ENCODE data around the gene EFCAB8.
"Not testable (repeated sequence)": the region's sequence is repeated elsewhere in the genome, so short reads cannot be mapped to it uniquely, and the experiment has no call there.

The EFCAB8 gene

GRCh38 chr20:32972181-32973076 lies 113.7 kb downstream of the EFCAB8 start:
- H3K4me3 ChIP-seq (ENCODE audit: low read depth, low read length): no peak overlapping the region
- no peak for DNase-seq (ENCODE audit: low read depth)
- in situ Hi-C loops (cut with HindIII; ENCODE audit: low sequenced_read_pairs): no loop called here
- no peak for TF ChIP-seq CTCF (IDR thresholded peaks at IDR 0.05; ENCODE audit: low read depth, low read length, missing control alignments)

GRCh38 chr20:32973077-32973717 lies 114.5 kb downstream of the EFCAB8 start:
- H3K4me3 ChIP-seq (ENCODE audit: low read depth, low read length): no peak overlapping the region
- in situ Hi-C loops (cut with HindIII; ENCODE audit: low sequenced_read_pairs): no loop called here
- no peak for TF ChIP-seq CTCF (IDR thresholded peaks at IDR 0.05; ENCODE audit: low read depth, low read length, missing control alignments)

GRCh38 chr20:32974204-32975064 lies 115.7 kb downstream of the EFCAB8 start:
- DNase-seq (ENCODE audit: low read depth); in situ Hi-C loops (cut with HindIII; ENCODE audit: low sequenced_read_pairs); H3K4me3 ChIP-seq (ENCODE audit: low read depth, low read length): not testable (repeated sequence)

More at GRCh38 chr20:32973077-32973717, 114.5 kb downstream of the EFCAB8 start:
- no peak for DNase-seq (ENCODE audit: low read depth)

GRCh38 chr20:32975121-32975520 lies 116.4 kb downstream of the EFCAB8 start:
- H3K4me3 ChIP-seq (ENCODE audit: low read depth, low read length); DNase-seq (ENCODE audit: low read depth); in situ Hi-C loops (cut with HindIII; ENCODE audit: low sequenced_read_pairs): not testable (repeated sequence)

GRCh38 chr20:32975698-32976674 lies 117.3 kb downstream of the EFCAB8 start:
- in situ Hi-C loops (cut with HindIII; ENCODE audit: low sequenced_read_pairs): no loop called here
- H3K4me3 ChIP-seq (ENCODE audit: low read depth, low read length): no peak overlapping the region
- DNase-seq (ENCODE audit: low read depth): no peak
- TF ChIP-seq CTCF (IDR thresholded peaks at IDR 0.05; ENCODE audit: low read depth, low read length, missing control alignments): no peak

- H3K4me3 ChIP-seq (ENCODE audit: low read depth, low read length): no peak overlapping the region
- in situ Hi-C loops (cut with HindIII; ENCODE audit: low sequenced_read_pairs): no loop called here
- TF ChIP-seq CTCF (IDR thresholded peaks at IDR 0.05; ENCODE audit: low read depth, low read length, missing control alignments): no peak
- DNase-seq (ENCODE audit: low read depth): no peak
Measured at GRCh38 chr20:32976746-32977145, 118.0 kb downstream of the EFCAB8 start.
